ENCODE data around the gene SPEM1. TPM values are rescaled to one million over a fixed set of nuclear protein-coding genes. Genes with fewer than 3 reads are reported as not detected.

SPEM1 gene
- total and polyA plus RNA-seq, 3 donors from 2014 or later, result 8.5 to 67.7 (median 18.7) TPM

- intact Hi-C loops (cut with DNase I; ENCODE audit: low total_unique reads), result no loop called here
- H3K4me1 ChIP-seq, result no peaks in the 10 kb centered on the region
- no peak overlapping the region for H3K4me3 ChIP-seq
- DNase-seq, result no peak
- H3K9me3 ChIP-seq, result no peaks in the 10 kb centered on the region
- TF ChIP-seq CTCF (IDR thresholded peaks at IDR 0.05) (no peak), POLR2A (IDR thresholded peaks at IDR 0.05) (no peak)
- H3K27me3 ChIP-seq, result no peaks in the 10 kb centered on the region
- H3K27ac ChIP-seq, result no peak overlapping the region
- WGBS, 2 donors, result 78 to 96% methylated on average over 1 of the region's 1 CpG
- H3K36me3 ChIP-seq (ENCODE audit: low read depth, missing control alignments), result no peaks in the 10 kb centered on the region
Observed at GRCh38 chr17:7431231-7431630, 11.1 kb downstream of the SPEM1 start.

DNA sequence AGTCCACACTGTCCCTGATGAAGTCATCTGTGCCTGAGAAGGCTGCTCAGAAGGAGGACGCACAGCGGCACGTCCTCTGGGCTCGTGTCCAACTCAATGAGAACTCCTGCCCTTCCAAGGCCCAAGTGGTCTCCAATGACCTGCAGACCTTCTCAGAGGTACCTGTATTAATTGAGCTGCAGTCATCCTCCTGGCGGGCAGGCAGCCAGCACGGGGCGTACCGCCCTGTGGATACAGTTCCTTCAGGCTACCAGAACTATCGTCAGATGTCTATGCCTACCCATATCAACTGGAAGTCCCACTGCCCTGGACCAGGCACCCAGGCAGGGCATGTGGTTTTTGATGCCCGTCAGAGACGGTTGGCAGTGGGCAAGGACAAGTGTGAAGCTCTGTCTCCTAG, 12.2 kb downstream of the SPEM1 start:
- TF ChIP-seq POLR2A (IDR thresholded peaks at IDR 0.05) (no peak), CTCF (IDR thresholded peaks at IDR 0.05) (no peak)
- Histone ChIP-seq H3K9me3 (no peaks in the 10 kb centered on the region), H3K4me1 (peaks cover 2% of the 10 kb centered on the region), H3K4me3 (no peak overlapping the region), H3K36me3 (ENCODE audit: low read depth, missing control alignments) (no peaks in the 10 kb centered on the region), H3K27ac (no peak overlapping the region), H3K27me3 (no peaks in the 10 kb centered on the region)
- intact Hi-C loops (cut with DNase I; ENCODE audit: low total_unique reads), result no loop called here
- WGBS, 2 donors, result 92 to 99% methylated on average over 10 to 11 of the region's 11 CpGs
- no peak for DNase-seq

DNA sequence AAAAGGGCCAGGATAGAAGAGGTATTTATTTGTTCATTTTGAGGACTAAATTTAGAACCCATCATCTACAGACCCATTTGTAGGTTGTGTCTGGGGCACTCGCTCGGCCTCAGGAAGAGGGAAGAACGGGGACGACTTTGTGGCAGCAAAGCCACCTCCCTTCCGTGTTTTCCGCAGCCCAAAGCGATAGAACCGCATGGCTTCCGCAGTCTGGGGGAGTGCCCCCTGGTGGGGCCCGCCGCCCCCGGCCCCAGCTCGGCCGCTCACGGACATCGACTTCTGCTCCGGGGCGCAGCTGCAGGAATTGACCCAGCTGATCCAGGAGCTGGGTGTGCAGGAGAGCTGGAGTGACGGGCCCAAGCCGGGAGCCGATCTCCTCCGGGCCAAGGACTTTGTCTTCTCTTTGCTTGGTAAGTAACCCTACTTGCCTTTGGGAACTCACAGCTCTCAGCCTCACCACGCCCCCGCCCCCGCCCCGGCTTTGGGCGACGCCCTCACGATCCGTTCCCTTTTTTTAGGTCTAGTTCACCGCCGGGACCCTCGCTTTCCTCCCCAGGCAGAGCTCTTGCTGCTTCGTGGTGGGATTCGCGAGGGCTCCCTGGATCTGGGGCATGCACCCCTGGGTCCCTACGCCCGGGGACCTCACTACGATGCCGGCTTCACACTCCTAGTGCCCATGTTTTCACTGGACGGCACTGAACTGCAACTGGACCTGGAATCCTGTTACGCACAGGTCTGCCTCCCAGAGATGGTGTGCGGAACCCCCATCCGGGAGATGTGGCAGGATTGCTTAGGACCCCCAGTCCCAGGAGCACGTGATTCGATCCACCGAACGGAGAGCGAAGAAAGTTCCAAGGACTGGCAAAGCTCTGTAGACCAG, 15.8 kb downstream of the SPEM1 start:
- Histone ChIP-seq H3K9me3 (no peaks in the 10 kb centered on the region), H3K36me3 (ENCODE audit: low read depth, missing control alignments) (no peaks in the 10 kb centered on the region), H3K4me1 (peaks cover 22% of the 10 kb centered on the region), H3K27me3 (no peaks in the 10 kb centered on the region), H3K4me3 (peak overlapping the region; percentile 33 to 37), H3K27ac (peak overlapping the region in 1 of 2 donors; percentile 20)
- TF ChIP-seq POLR2A (IDR thresholded peaks at IDR 0.05) (no peak), CTCF (IDR thresholded peaks at IDR 0.05) (no peak)
- WGBS, 2 donors, result 18 to 21% methylated on average over 21 to 49 of the region's 49 CpGs
- intact Hi-C loops (cut with DNase I; ENCODE audit: low total_unique reads), result no loop called here
- no peak for DNase-seq

- peaks cover 22% of the 10 kb centered on the region for H3K4me1 ChIP-seq
- no peaks in the 10 kb centered on the region for H3K36me3 ChIP-seq (ENCODE audit: low read depth, missing control alignments)
- TF ChIP-seq CTCF (IDR thresholded peaks at IDR 0.05) (peak; percentile 71 to 78 (median 76)), POLR2A (IDR thresholded peaks at IDR 0.05) (no peak)
- H3K4me3 ChIP-seq, result peak overlapping the region; percentile 33 to 37
- no peaks in the 10 kb centered on the region for H3K9me3 ChIP-seq
- DNase-seq, result peak; percentile 79
- peak overlapping the region; percentile 10 to 31 for H3K27ac ChIP-seq
- H3K27me3 ChIP-seq, result no peaks in the 10 kb centered on the region
- intact Hi-C loops (cut with DNase I; ENCODE audit: low total_unique reads), result no loop called here
- 5 to 11% methylated on average over 37 to 91 of the region's 92 CpGs for WGBS, 2 donors
Observed at GRCh38 chr17:7436556-7437368, 16.6 kb downstream of the SPEM1 start.
